Transverse colon (tissue), 4 donors: ENCODE measurements around the gene MED12L.

Source experiments
- CTCF ChIP-seq, 5 experiments: fragments of 200-600 bp in 3 of 5; fragments of 450-650 bp in 2 of 5; sonication (generic) in 3 of 5; IDR thresholded peaks; 1 replicate in 2 of 5; 2 replicates in 3 of 5; pipeline ENCODE4 v1.5.1; 2016 to 2017; ENCODE audit warnings: antibody characterized with exemption in 5 of 5, inconsistent platforms in 3 of 5, mild to moderate bottlenecking in 2 of 5, moderate library complexity in 1 of 5
- POLR2AphosphoS5 ChIP-seq, 3 donors: sonication (generic); formaldehyde crosslinking; IDR thresholded peaks; one replicate each; pipeline ENCODE4 v1.6.1; 2016; ENCODE audit warnings: antibody characterized with exemption in 3 of 3

GRCh38 chr3:151367448-151367847 lies 282.0 kb downstream of the MED12L start:
- TF ChIP-seq CTCF (IDR thresholded peaks at IDR 0.05) (no peak), POLR2AphosphoS5 (IDR thresholded peaks at IDR 0.05) (no peak)
